Uterus (tissue), 4 donors: ENCODE results near the gene ESRRA. TPM values are rescaled to one million over a fixed set of nuclear protein-coding genes. Genes with fewer than 3 reads are reported as not detected.
"Not testable (repeated sequence)": the region's sequence is repeated elsewhere in the genome, so short reads cannot be mapped to it uniquely, and the experiment has no call there.

Experiments used
- DNase-seq, 2 donors: peaks; one replicate each; pipeline ENCODE4 v3.0.0-alpha.2; 2019 to 2020
- H3K27ac ChIP-seq, 2 donors: fragments of 200-600 bp; sonication (generic); 1 replicate in 1 of 2; 2 replicates in 1 of 2; pipeline ENCODE4 v1.5.1; 2016 to 2018
- H3K27me3 ChIP-seq, 2 donors: fragments of 200-600 bp; sonication (generic); one replicate each; pipeline ENCODE4 v1.5.1; 2018 to 2019; ENCODE audit warnings: control low read depth in 1 of 2
- H3K36me3 ChIP-seq, 2 donors: fragments of 200-600 bp; sonication (generic); one replicate each; pipeline ENCODE4 v1.5.1; 2019; ENCODE audit warnings: control low read depth in 1 of 2
- H3K4me1 ChIP-seq, 2 donors: fragments of 200-600 bp; sonication (generic); one replicate each; pipeline ENCODE4 v1.5.1; 2018 to 2019; ENCODE audit warnings: control low read depth in 1 of 2
- H3K4me3 ChIP-seq, 2 donors: fragments of 200-600 bp; sonication (generic); 1 replicate in 1 of 2; 2 replicates in 1 of 2; pipeline ENCODE4 v1.5.1; 2018 to 2019; ENCODE audit warnings: mild to moderate bottlenecking in 1 of 2
- H3K9me3 ChIP-seq, 2 donors: fragments of 200-600 bp; sonication (generic); one replicate each; pipeline ENCODE4 v1.5.1; 2019; ENCODE audit warnings: control low read depth in 1 of 2
- CTCF ChIP-seq, 4 experiments: fragments of 200-600 bp in 2 of 4; fragments of 450-650 bp in 2 of 4; sonication (generic) in 2 of 4; IDR thresholded peaks; one replicate each; pipeline ENCODE4 v1.5.1; 2016 to 2019; ENCODE audit warnings: antibody characterized with exemption in 4 of 4, mild to moderate bottlenecking in 2 of 4, moderate library complexity in 1 of 4
- POLR2A ChIP-seq, 2 donors: fragments of 450-650 bp; IDR thresholded peaks; one replicate each; pipeline ENCODE4 v1.6.1; 2016; ENCODE audit warnings: antibody characterized with exemption in 2 of 2, mild to moderate bottlenecking in 1 of 2, moderate library complexity in 1 of 2
- intact Hi-C: fragments of 100-400 bp; cut with DNase I; formaldehyde crosslinking; loops from one replicate; pipeline ENCODE4 v1.15.1; 2023; ENCODE audit warnings: low total_unique reads
- total RNA-seq, 4 donors: library from RNA; depleted of rRNA in 3 of 4; stranded (reverse); fragments of >200 nt in 3 of 4; gene quantifications; one replicate each; pipeline versions ENCODE4 v1.1.0 to v1.2.4, GENCODE V29; 2014 to 2023
- donor health status: DM: yes; HTN: yes; CAD: no.

ESRRA gene
- total RNA-seq, 4 donors from 2014 or later: 12.1 to 49.2 (median 17.5) TPM

DNA sequence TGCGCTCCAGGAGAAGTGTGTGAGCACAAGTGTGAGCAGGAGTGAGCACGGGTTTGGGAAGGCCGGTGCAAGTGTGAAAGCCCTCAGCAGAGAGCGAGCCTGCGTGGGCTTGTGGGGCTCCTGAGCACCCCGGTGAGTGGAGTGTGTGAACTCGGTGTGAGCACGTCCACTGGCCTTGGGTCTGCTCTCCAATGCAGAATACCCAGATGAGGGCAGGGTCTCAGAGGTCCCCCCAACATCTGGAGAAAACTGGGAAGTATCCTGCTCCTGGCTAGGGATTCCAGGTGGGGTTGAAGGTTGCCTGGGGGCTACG is 1.2 kb downstream of the ESRRA start:
- Histone ChIP-seq H3K4me1 (peaks cover 0 to 12% of the 10 kb centered on the region in 2 donors), H3K4me3 (peak overlapping the region; percentile 53 to 63), H3K9me3 (no peaks in the 10 kb centered on the region), H3K36me3 (no peaks in the 10 kb centered on the region), H3K27me3 (no peaks in the 10 kb centered on the region), H3K27ac (peak overlapping the region; percentile 55 to 92)
- DNase-seq: no peak
- no peak for TF ChIP-seq CTCF (IDR thresholded peaks at IDR 0.05)
- TF ChIP-seq POLR2A (IDR thresholded peaks at IDR 0.05): no peak
- intact Hi-C loops: no loop called here

GRCh38 chr11:64306876-64307622 is 1.7 kb downstream of the ESRRA start:
- peak overlapping the region; percentile 55 to 92 for H3K27ac ChIP-seq
- TF ChIP-seq CTCF (IDR thresholded peaks at IDR 0.05) (no peak), POLR2A (IDR thresholded peaks at IDR 0.05) (no peak)
- no peaks in the 10 kb centered on the region for H3K36me3 ChIP-seq
- no peaks in the 10 kb centered on the region for H3K27me3 ChIP-seq
- intact Hi-C loops: no loop called here
- H3K9me3 ChIP-seq: no peaks in the 10 kb centered on the region
- peaks cover 0 to 12% of the 10 kb centered on the region in 2 donors for H3K4me1 ChIP-seq
- no peak overlapping the region for H3K4me3 ChIP-seq
- no peak for DNase-seq

DNA sequence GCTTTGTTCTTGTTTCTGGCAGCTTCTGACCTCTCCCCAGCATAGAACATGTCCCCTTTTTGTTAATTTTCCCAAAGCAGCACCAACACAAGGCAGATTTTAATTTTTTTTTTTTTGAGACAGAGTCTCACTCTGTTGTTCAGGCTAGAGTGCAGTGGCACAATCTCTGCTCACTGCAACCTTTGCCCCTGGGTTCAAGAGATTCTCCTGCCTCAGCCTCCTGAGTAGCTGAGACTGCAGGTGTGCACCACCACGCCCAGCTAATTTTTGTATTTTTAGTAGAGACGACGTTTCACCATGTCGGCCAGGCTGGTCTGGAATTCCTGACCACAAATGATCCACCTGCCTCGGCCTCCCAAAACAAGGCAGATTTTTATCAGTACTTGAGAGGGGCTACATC is 2.5 kb downstream of the ESRRA start:
- H3K36me3 ChIP-seq, H3K9me3 ChIP-seq, intact Hi-C loops, H3K27ac ChIP-seq, H3K4me3 ChIP-seq, DNase-seq, H3K27me3 ChIP-seq: not testable (repeated sequence)
- peaks cover 0 to 12% of the 10 kb centered on the region in 2 donors for H3K4me1 ChIP-seq

- Histone ChIP-seq H3K4me1 (no peaks in the 10 kb centered on the region), H3K27ac (no peak overlapping the region), H3K27me3 (no peaks in the 10 kb centered on the region), H3K36me3 (no peaks in the 10 kb centered on the region), H3K4me3 (no peak overlapping the region), H3K9me3 (no peaks in the 10 kb centered on the region)
- intact Hi-C loops: no loop called here
- no peak for TF ChIP-seq POLR2A (IDR thresholded peaks at IDR 0.05)
- no peak for TF ChIP-seq CTCF (IDR thresholded peaks at IDR 0.05)
- no peak for DNase-seq
Measured at GRCh38 chr11:64312947-64313346, 7.6 kb downstream of the ESRRA start.

- Histone ChIP-seq H3K4me3 (no peak overlapping the region), H3K9me3 (no peaks in the 10 kb centered on the region), H3K36me3 (no peaks in the 10 kb centered on the region), H3K4me1 (no peaks in the 10 kb centered on the region), H3K27me3 (no peaks in the 10 kb centered on the region), H3K27ac (peak overlapping the region; percentile 37 to 47)
- no peak for DNase-seq
- intact Hi-C loops: no loop called here
- TF ChIP-seq CTCF (IDR thresholded peaks at IDR 0.05) (no peak), POLR2A (IDR thresholded peaks at IDR 0.05) (no peak)
Measured at GRCh38 chr11:64313491-64314145, 8.3 kb downstream of the ESRRA start.
